Heart right ventricle (tissue), 16 donors: ENCODE measurements around the gene NTHL1. TPM values are rescaled to one million over a fixed set of nuclear protein-coding genes. Genes with fewer than 3 reads are reported as not detected.
A peak's percentile ranks its signal among the peaks of the same experiment; 100 is the strongest.

Experiments
- ATAC-seq, 8 donors: fragments of 200-7000 bp; cut with Tn5 transposase; one replicate each; pipeline ENCODE4 v1.9.1; 2020; ENCODE audit warnings: mild to moderate bottlenecking in 8 of 8, moderate library complexity in 8 of 8, moderate number of reproducible peaks in 1 of 8
- DNase-seq, 2 donors: peaks; one replicate each; pipeline ENCODE4 v3.0.0-alpha.2; 2020
- H3K27ac ChIP-seq, 10 donors: fragments of 200-600 bp; sonication (generic) in 2 of 10; one replicate each; pipeline versions ENCODE4 v1.5.0 to v1.8.0; 2020 to 2022; ENCODE audit warnings: mild to moderate bottlenecking in 3 of 10
- H3K27me3 ChIP-seq, 7 donors: fragments of 200-600 bp; one replicate each; pipeline ENCODE4 v1.8.0; 2021 to 2022; ENCODE audit warnings: mild to moderate bottlenecking in 2 of 7
- H3K36me3 ChIP-seq, 9 donors: fragments of 200-600 bp; sonication (generic) in 1 of 9; one replicate each; pipeline versions ENCODE4 v1.5.0 to v1.8.0; 2020 to 2022; ENCODE audit warnings: mild to moderate bottlenecking in 2 of 9
- H3K4me1 ChIP-seq, 9 donors: fragments of 200-600 bp; sonication (generic) in 1 of 9; one replicate each; pipeline versions ENCODE4 v1.5.0 to v1.8.0; 2020 to 2022; ENCODE audit warnings: mild to moderate bottlenecking in 4 of 9
- H3K4me3 ChIP-seq, 10 donors: fragments of 200-600 bp; sonication (generic) in 2 of 10; one replicate each; pipeline versions ENCODE4 v1.5.0 to v1.8.0; 2020 to 2022; ENCODE audit warnings: mild to moderate bottlenecking in 7 of 10, moderate library complexity in 2 of 10
- H3K9me3 ChIP-seq, 11 donors: fragments of 200-600 bp in 10 of 11; sonication (generic) in 2 of 11; one replicate each; pipeline versions ENCODE4 v1.5.0 to v1.8.0; 2013 to 2022; ENCODE audit warnings: mild to moderate bottlenecking in 2 of 11, control low read depth in 1 of 11, moderate library complexity in 1 of 11
- WGBS, 2 donors: extraction: QIAGEN DNeasy Blood & Tissue Kit; methylation state at CpG; one replicate each; pipeline ENCODE4 v1.1.7; 2013; ENCODE audit warnings: inconsistent platforms in 1 of 2; 5-methylcytosine and 5-hydroxymethylcytosine counted together
- intact Hi-C, 10 donors: fragments of 100-400 bp; cut with DNase I; formaldehyde crosslinking; loops; one replicate each; pipeline versions ENCODE4 v1.11.1 to v1.14.2; 2022
- polyA plus RNA-seq, 2 donors: library from polyadenylated mRNA; stranded (reverse); fragments of 200-250 nt; gene quantifications; one replicate each; pipeline ENCODE4 v1.2.3, GENCODE V29; 2013
- total RNA-seq, 10 donors: library from RNA; stranded (reverse); fragmentation: NEBNext Ultra II Directional in 3 of 10; extraction: Animal tissue kit (Norgen Biotek cat#: 25700) in 3 of 10; gene quantifications; one replicate each; pipeline versions ENCODE4 v1.2.1 to v1.2.4, GENCODE V29; 2021 to 2023
- TF ChIP-seq, protein P1 (sequence below), 9 donors: fragments of 200-600 bp; sonication (generic) in 2 of 9; IDR thresholded peaks; one replicate each; pipeline versions ENCODE4 v1.5.0 to v1.8.0; 2021 to 2022; ENCODE audit warnings: antibody characterized with exemption in 9 of 9, mild to moderate bottlenecking in 5 of 9, moderate library complexity in 1 of 9
- donor health status: Arrhythmogenic right ventricular cardiomyopathy.
- donor health status: ischemic (EF 13 %, LVEDD 7.1; RV severe dilation, severe dysfunction).
- donor health status: healthy with polysubstance abuse.
- donor health status: DM: no; HTN: yes; CAD: no.
- donor health status: DM: no; HTN: no; CAD: no.
- donor health status: ischemic (EF 25% LVEDD 6.9; RV normal size, moderate dysfunction).
- donor health status: ischemic (EF 25% LVEDD 5.7; RV mildly dilated, moderate dysfunction).
- donor health status: healthy.
- donor health status: DM: yes; HTN: yes; CAD: no.
- donor health status: Ischemic cardiomyopathy.
- donor health status: ischemic (EF 35%, LVEDD 5.7; RV mildly dilated, moderate dysfunction).
- donor health status: nonischemic (EF 11% LVEDD 7.7; RV severe dilation, severe dysfunction).
- donor health status: DM: yes; HTN: yes; CAD: no.
- donor health status: PGD.
- donor health status: ischemic (EF 29% LVEDD 5.4; RV normal size, mild dysfunction).
- donor health status: nonischemic (EF 23%, LVEDD 6.1; RV moderate dilation, normal function).

Gene NTHL1
- total and polyA plus RNA-seq, 12 donors: 9.8 to 51.9 (median 13.9) TPM

DNA sequence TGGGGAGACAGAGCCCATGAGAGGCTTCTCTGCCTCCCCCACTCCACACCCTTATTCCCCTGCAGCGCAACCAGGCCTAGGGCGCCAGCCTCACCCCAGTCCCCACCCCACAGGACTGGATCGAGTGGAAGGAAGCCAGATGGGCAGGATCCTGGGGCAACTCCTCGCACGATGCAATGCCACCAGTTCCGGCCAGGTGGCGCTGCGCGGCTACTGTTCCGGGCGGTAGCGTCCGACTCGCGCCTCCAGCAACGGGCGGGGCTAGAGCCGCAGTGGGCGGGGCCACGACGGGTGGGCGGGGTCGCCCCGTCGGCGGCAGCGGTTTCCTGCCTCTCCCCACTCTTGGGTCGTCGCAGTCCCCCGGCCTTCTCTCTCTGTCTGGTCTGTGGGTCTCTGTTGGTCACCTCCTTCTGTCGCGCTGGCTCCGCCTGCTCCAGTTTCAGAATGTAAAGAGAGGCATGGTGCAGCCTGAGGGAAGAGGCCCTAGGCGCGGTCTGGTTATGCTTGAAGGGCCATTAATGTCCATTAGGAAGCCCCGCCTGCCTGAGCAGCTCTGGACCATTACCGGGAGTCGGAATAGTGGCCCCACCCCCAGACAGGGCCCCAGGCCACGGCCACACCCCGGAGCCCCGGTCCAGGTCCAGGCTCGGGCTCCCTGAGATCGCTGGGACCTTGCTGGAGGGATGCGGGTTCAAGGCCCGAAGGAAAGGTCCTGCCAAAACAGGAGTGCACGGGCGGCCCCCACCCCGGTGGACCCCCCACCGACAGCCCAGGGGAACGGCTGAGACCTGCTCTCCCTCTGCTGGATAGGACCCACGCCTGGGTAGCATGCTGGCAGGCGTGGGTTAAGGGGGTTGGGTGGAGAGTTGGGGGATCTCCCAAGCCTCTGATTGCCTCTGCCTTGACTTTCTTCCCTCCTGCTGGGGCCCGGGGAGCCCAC, 24.3 kb downstream of the NTHL1 start:
- ATAC-seq: peak; percentile 86 to 94 (median 91)
- intact Hi-C loops: loop anchor here in 9 of 10 donors (1.0 to 10.0 kb wide), 11 partner anchors 23 to 231 kb away; partner anchors contain the start of genes NTHL1 (in 2 of the 9), TSC2 (in 2 of the 9) and ECI1 (in 1 of the 9)
- Histone ChIP-seq H3K9me3 (no peaks in the 10 kb centered on the region), H3K27ac (peak overlapping the region; percentile 72 to 98 (median 84)), H3K36me3 (no peaks in the 10 kb centered on the region), H3K4me3 (peak overlapping the region in 9 of 10 donors; percentile 18 to 50 (median 43)), H3K4me1 (peaks cover 25 to 66% (median 53%) of the 10 kb centered on the region in 9 donors), H3K27me3 (peaks cover 16 to 68% (median 35%) of the 10 kb centered on the region in 7 donors)
- TF ChIP-seq, protein P1, sequence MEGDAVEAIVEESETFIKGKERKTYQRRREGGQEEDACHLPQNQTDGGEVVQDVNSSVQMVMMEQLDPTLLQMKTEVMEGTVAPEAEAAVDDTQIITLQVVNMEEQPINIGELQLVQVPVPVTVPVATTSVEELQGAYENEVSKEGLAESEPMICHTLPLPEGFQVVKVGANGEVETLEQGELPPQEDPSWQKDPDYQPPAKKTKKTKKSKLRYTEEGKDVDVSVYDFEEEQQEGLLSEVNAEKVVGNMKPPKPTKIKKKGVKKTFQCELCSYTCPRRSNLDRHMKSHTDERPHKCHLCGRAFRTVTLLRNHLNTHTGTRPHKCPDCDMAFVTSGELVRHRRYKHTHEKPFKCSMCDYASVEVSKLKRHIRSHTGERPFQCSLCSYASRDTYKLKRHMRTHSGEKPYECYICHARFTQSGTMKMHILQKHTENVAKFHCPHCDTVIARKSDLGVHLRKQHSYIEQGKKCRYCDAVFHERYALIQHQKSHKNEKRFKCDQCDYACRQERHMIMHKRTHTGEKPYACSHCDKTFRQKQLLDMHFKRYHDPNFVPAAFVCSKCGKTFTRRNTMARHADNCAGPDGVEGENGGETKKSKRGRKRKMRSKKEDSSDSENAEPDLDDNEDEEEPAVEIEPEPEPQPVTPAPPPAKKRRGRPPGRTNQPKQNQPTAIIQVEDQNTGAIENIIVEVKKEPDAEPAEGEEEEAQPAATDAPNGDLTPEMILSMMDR (IDR thresholded peaks at IDR 0.05): peak; percentile 86 to 99 (median 97)
- DNase-seq: peak; percentile 94 to 97
- WGBS, 2 donors: 13 to 14% methylated on average over 53 of the region's 53 CpGs

- TF ChIP-seq, protein P1 (IDR thresholded peaks at IDR 0.05): no peak
- H3K27me3 ChIP-seq: peaks cover 16 to 68% (median 42%) of the 10 kb centered on the region in 7 donors
- ATAC-seq (peak in 7 of 8 donors; percentile 3 to 25 (median 13)), DNase-seq (peak in 1 of 2 donors; percentile 33)
- intact Hi-C loops: loop anchor here in 9 of 10 donors (1.0 to 10.0 kb wide), 11 partner anchors 24 to 232 kb away; partner anchors contain the start of genes NTHL1 (in 2 of the 9), TSC2 (in 2 of the 9) and ECI1 (in 1 of the 9)
- peak overlapping the region in 5 of 10 donors; percentile 32 to 94 (median 79) for H3K27ac ChIP-seq
- no peaks in the 10 kb centered on the region for H3K36me3 ChIP-seq
- 0 to 2% methylated on average over 14 of the region's 14 CpGs for WGBS, 2 donors
- peaks cover 25 to 59% (median 52%) of the 10 kb centered on the region in 9 donors for H3K4me1 ChIP-seq
- no peaks in the 10 kb centered on the region for H3K9me3 ChIP-seq
- peak overlapping the region in 8 of 10 donors; percentile 26 to 50 (median 44) for H3K4me3 ChIP-seq
These were observed 24.9 kb downstream of the NTHL1 start for GRCh38 chr16:2022723-2023091.

- H3K9me3 ChIP-seq: no peaks in the 10 kb centered on the region
- intact Hi-C loops: loop anchor here in 6 of 10 donors (2.0 to 10.0 kb wide), 7 partner anchors 37 to 235 kb away; partner anchors contain the start of gene ECI1 (in 1 of the 6)
- no peaks in the 10 kb centered on the region for H3K36me3 ChIP-seq
- 1 to 2% methylated on average over 88 to 96 of the region's 96 CpGs for WGBS, 2 donors
- DNase-seq: peak in 1 of 2 donors; percentile 19
- H3K27me3 ChIP-seq: peaks cover 16 to 55% (median 49%) of the 10 kb centered on the region in 7 donors
- peak overlapping the region in 4 of 10 donors; percentile 5 to 20 (median 10) for H3K4me3 ChIP-seq
- H3K4me1 ChIP-seq: peaks cover 19 to 42% (median 36%) of the 10 kb centered on the region in 9 donors
- H3K27ac ChIP-seq: no peak overlapping the region
- ATAC-seq: no peak
- TF ChIP-seq, protein P1 (IDR thresholded peaks at IDR 0.05): no peak
These were observed 27.5 kb downstream of the NTHL1 start for GRCh38 chr16:2019921-2020831.
